ENCODE data around the gene CTNNBL1. TPM values are rescaled to one million over a fixed set of nuclear protein-coding genes. Genes with fewer than 3 reads are reported as not detected.

Gene CTNNBL1, protein sequence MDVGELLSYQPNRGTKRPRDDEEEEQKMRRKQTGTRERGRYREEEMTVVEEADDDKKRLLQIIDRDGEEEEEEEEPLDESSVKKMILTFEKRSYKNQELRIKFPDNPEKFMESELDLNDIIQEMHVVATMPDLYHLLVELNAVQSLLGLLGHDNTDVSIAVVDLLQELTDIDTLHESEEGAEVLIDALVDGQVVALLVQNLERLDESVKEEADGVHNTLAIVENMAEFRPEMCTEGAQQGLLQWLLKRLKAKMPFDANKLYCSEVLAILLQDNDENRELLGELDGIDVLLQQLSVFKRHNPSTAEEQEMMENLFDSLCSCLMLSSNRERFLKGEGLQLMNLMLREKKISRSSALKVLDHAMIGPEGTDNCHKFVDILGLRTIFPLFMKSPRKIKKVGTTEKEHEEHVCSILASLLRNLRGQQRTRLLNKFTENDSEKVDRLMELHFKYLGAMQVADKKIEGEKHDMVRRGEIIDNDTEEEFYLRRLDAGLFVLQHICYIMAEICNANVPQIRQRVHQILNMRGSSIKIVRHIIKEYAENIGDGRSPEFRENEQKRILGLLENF
- 10 to 100 TPM; 59.1 to 75.6 (median 67.6) TPM for total RNA-seq
- 45.4 TPM for total RNA-seq (2013)

- Histone ChIP-seq H3K27me3 (ENCODE audit: control insufficient read depth, insufficient read depth, low read length) (no peaks in the 10 kb centered on the region), H3K36me3 (ENCODE audit: control insufficient read depth, insufficient read depth, low read length) (no peaks in the 10 kb centered on the region), H3K4me1 (ENCODE audit: control insufficient read depth, insufficient read depth, low read length) (peaks cover 14% of the 10 kb centered on the region), H3K4me3 (ENCODE audit: low read length) (peak within 1 kb of the TSS; percentile 77), H3K9me3 (ENCODE audit: control insufficient read depth, insufficient read depth, low read length) (no peaks in the 10 kb centered on the region), H3K27ac (ENCODE audit: low read length) (peak within 1 kb of the TSS; percentile 64)
- Mint-ChIP-seq H3K9me3 (no peaks in the 10 kb centered on the region), H3K4me3 (peak within 1 kb of the TSS; percentile 98), H3K36me3 (no peaks in the 10 kb centered on the region), H3K27ac (peak within 1 kb of the TSS; percentile 90 to 94), H3K4me1 (peaks cover 26 to 40% of the 10 kb centered on the region in 2 donors), H3K27me3 (ENCODE audit: low read depth in 2 of 2) (peaks cover 12 to 20% of the 10 kb centered on the region in 2 donors)
- WGBS (ENCODE audit: insufficient coverage): 2% methylated on average over 54 of the region's 54 CpGs
- intact Hi-C loops (cut with micrococcal nuclease): loop anchor here (2.0 kb wide), 1 partner anchor 297 kb away; no protein-coding TSS in a partner anchor
- DNase-seq (peak; percentile 94 to 97), ATAC-seq (peak; percentile 97 to 99 (median 98))
- no peak for TF ChIP-seq CTCF (IDR thresholded peaks at IDR 0.05)
Measured at GRCh38 chr20:37693635-37694626, at the start of gene CTNNBL1. Gene CTNNBL1 (plus strand): TSS chr20:37694030. CDS start chr20:37694123, 93 bp downstream.

DNA sequence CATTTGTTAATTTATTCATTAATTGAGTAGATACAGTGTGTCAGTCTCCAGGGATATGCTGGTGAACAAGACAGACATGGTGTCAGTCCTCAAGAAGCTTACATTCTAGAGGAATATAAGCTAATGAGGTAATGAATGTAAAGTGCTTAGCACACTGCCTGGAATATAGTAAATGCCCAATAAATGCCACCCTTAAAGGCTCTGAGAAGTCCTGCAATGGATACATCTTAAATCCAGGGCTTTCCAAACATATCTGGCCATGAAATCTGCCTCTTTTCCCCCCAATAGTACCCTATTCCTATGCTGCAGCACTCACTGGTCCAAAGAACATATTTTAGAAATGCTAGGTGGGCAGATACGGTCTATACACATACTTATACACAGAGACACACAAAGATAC, 49.2 kb upstream of the CTNNBL1 start:
- Histone ChIP-seq H3K4me1 (ENCODE audit: control insufficient read depth, insufficient read depth, low read length) (no peaks in the 10 kb centered on the region), H3K9me3 (ENCODE audit: control insufficient read depth, insufficient read depth, low read length) (no peaks in the 10 kb centered on the region), H3K4me3 (ENCODE audit: low read length) (no peak overlapping the region), H3K27ac (ENCODE audit: low read length) (no peak overlapping the region), H3K27me3 (ENCODE audit: control insufficient read depth, insufficient read depth, low read length) (no peaks in the 10 kb centered on the region), H3K36me3 (ENCODE audit: control insufficient read depth, insufficient read depth, low read length) (no peaks in the 10 kb centered on the region)
- Mint-ChIP-seq H3K9me3 (no peaks in the 10 kb centered on the region), H3K27me3 (ENCODE audit: low read depth in 2 of 2) (peaks cover 23 to 31% of the 10 kb centered on the region in 2 donors), H3K27ac (no peak overlapping the region), H3K4me3 (no peak overlapping the region), H3K36me3 (no peaks in the 10 kb centered on the region), H3K4me1 (no peaks in the 10 kb centered on the region)
- DNase-seq (no peak), ATAC-seq (no peak)
- WGBS (ENCODE audit: insufficient coverage): no CpG with 5 or more reads among the region's 1 CpG
- intact Hi-C loops (cut with micrococcal nuclease): no loop called here
- TF ChIP-seq CTCF (IDR thresholded peaks at IDR 0.05): no peak

GRCh38 chr20:37647946-37648345, 45.9 kb upstream of the CTNNBL1 start:
- WGBS (ENCODE audit: insufficient coverage): 84% methylated on average over 3 of the region's 3 CpGs

More at GRCh38 chr20:37647946-37648345, 45.9 kb upstream of the CTNNBL1 start:
- Histone ChIP-seq H3K9me3 (ENCODE audit: control insufficient read depth, insufficient read depth, low read length) (no peaks in the 10 kb centered on the region), H3K27ac (ENCODE audit: low read length) (no peak overlapping the region), H3K4me1 (ENCODE audit: control insufficient read depth, insufficient read depth, low read length) (no peaks in the 10 kb centered on the region), H3K36me3 (ENCODE audit: control insufficient read depth, insufficient read depth, low read length) (no peaks in the 10 kb centered on the region), H3K27me3 (ENCODE audit: control insufficient read depth, insufficient read depth, low read length) (no peaks in the 10 kb centered on the region), H3K4me3 (ENCODE audit: low read length) (no peak overlapping the region)
- no peak for TF ChIP-seq CTCF (IDR thresholded peaks at IDR 0.05)
- H3K27me3 Mint-ChIP-seq (ENCODE audit: low read depth in 2 of 2): peaks cover 16 to 20% of the 10 kb centered on the region in 2 donors
- no peak for ATAC-seq
- no peak for DNase-seq
- intact Hi-C loops (cut with micrococcal nuclease): no loop called here
- H3K36me3 Mint-ChIP-seq: no peaks in the 10 kb centered on the region
- H3K4me1 Mint-ChIP-seq: no peaks in the 10 kb centered on the region
- no peak overlapping the region for H3K4me3 Mint-ChIP-seq
- no peak overlapping the region for H3K27ac Mint-ChIP-seq
- no peaks in the 10 kb centered on the region for H3K9me3 Mint-ChIP-seq

All from natural killer cell (primary cell).